Chondrocyte (in vitro differentiated cells): ENCODE results near the gene RASAL2. TPM values are rescaled to one million over a fixed set of nuclear protein-coding genes. Genes with fewer than 3 reads are reported as not detected.

ENCODE experiments used
- DNase-seq: peaks from one replicate; pipeline ENCODE4 v3.0.0; 2021; ENCODE audit warnings: mixed read lengths, low spot score
- H3K27ac Mint-ChIP-seq: one replicate; pipeline ENCODE4 v1.8.0; 2021; ENCODE audit warnings: mild to moderate bottlenecking, moderate library complexity, mixed read lengths; ENCODE audit not compliant: unreplicated experiment
- H3K27me3 Mint-ChIP-seq: 2 replicates; pipeline ENCODE4 v1.8.0; 2021; ENCODE audit warnings: low read depth, mixed read lengths
- H3K36me3 Mint-ChIP-seq: 2 replicates; pipeline ENCODE4 v1.8.0; 2021; ENCODE audit warnings: low read depth, mixed read lengths
- H3K4me1 Mint-ChIP-seq: 2 replicates; pipeline ENCODE4 v1.8.0; 2021; ENCODE audit warnings: low read depth, mild to moderate bottlenecking, mixed read lengths
- H3K4me3 Mint-ChIP-seq: one replicate; pipeline ENCODE4 v1.8.0; 2021; ENCODE audit warnings: mild to moderate bottlenecking, moderate library complexity, mixed read lengths; ENCODE audit not compliant: unreplicated experiment
- H3K9me3 Mint-ChIP-seq: 2 replicates; pipeline ENCODE4 v1.8.0; 2021; ENCODE audit warnings: low read depth, mixed read lengths
- total RNA-seq: library from RNA; stranded (reverse); gene quantifications from 3 replicates; pipeline ENCODE4 v1.2.1, GENCODE V29; 2021
- TF ChIP-seq, protein P1 (sequence below): fragments of 200-600 bp; sonication (generic); IDR thresholded peaks from 2 replicates; pipeline ENCODE4 v1.5.0; 2021; ENCODE audit warnings: antibody characterized with exemption, mild to moderate bottlenecking, moderate library complexity

RASAL2 gene
- total RNA-seq, 1 donor from 2014 or later = 40.1 TPM

GRCh38 chr1:178065250-178065649 lies 28.7 kb upstream of the RASAL2 start:
- peaks cover 21% of the 10 kb centered on the region for H3K4me1 Mint-ChIP-seq
- H3K9me3 Mint-ChIP-seq = no peaks in the 10 kb centered on the region

GRCh38 chr1:178066296-178066907 lies 27.5 kb upstream of the RASAL2 start:
- no peaks in the 10 kb centered on the region for H3K36me3 Mint-ChIP-seq
- TF ChIP-seq, protein P1, sequence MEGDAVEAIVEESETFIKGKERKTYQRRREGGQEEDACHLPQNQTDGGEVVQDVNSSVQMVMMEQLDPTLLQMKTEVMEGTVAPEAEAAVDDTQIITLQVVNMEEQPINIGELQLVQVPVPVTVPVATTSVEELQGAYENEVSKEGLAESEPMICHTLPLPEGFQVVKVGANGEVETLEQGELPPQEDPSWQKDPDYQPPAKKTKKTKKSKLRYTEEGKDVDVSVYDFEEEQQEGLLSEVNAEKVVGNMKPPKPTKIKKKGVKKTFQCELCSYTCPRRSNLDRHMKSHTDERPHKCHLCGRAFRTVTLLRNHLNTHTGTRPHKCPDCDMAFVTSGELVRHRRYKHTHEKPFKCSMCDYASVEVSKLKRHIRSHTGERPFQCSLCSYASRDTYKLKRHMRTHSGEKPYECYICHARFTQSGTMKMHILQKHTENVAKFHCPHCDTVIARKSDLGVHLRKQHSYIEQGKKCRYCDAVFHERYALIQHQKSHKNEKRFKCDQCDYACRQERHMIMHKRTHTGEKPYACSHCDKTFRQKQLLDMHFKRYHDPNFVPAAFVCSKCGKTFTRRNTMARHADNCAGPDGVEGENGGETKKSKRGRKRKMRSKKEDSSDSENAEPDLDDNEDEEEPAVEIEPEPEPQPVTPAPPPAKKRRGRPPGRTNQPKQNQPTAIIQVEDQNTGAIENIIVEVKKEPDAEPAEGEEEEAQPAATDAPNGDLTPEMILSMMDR = no peak
- H3K27me3 Mint-ChIP-seq = no peaks in the 10 kb centered on the region
- H3K4me3 Mint-ChIP-seq = no peak overlapping the region
- H3K4me1 Mint-ChIP-seq = peaks cover 10% of the 10 kb centered on the region
- no peaks in the 10 kb centered on the region for H3K9me3 Mint-ChIP-seq
- H3K27ac Mint-ChIP-seq = no peak overlapping the region
- no peak for DNase-seq

More at GRCh38 chr1:178065250-178065649, 28.7 kb upstream of the RASAL2 start:
- H3K27ac Mint-ChIP-seq = no peak overlapping the region
- DNase-seq = no peak
- no peak overlapping the region for H3K4me3 Mint-ChIP-seq
- no peaks in the 10 kb centered on the region for H3K36me3 Mint-ChIP-seq
- TF ChIP-seq, protein P1 = no peak
- no peaks in the 10 kb centered on the region for H3K27me3 Mint-ChIP-seq

GRCh38 chr1:178066908-178067614 lies 26.8 kb upstream of the RASAL2 start:
- Mint-ChIP-seq H3K9me3 (no peaks in the 10 kb centered on the region), H3K4me1 (peaks cover 3% of the 10 kb centered on the region), H3K27ac (no peak overlapping the region), H3K36me3 (no peaks in the 10 kb centered on the region), H3K4me3 (no peak overlapping the region), H3K27me3 (no peaks in the 10 kb centered on the region)
- DNase-seq = no peak
- TF ChIP-seq, protein P1 = no peak

- Mint-ChIP-seq H3K4me3 (no peak overlapping the region), H3K9me3 (no peaks in the 10 kb centered on the region), H3K27me3 (no peaks in the 10 kb centered on the region), H3K27ac (no peak overlapping the region), H3K36me3 (peaks cover 1% of the 10 kb centered on the region), H3K4me1 (peaks cover 3% of the 10 kb centered on the region)
- TF ChIP-seq, protein P1 = no peak
- no peak for DNase-seq
Measured at GRCh38 chr1:178071811-178072210, 22.1 kb upstream of the RASAL2 start.

GRCh38 chr1:178072326-178072725 lies 21.6 kb upstream of the RASAL2 start:
- TF ChIP-seq, protein P1 = no peak
- Mint-ChIP-seq H3K27ac (no peak overlapping the region), H3K27me3 (no peaks in the 10 kb centered on the region), H3K4me1 (peaks cover 1% of the 10 kb centered on the region), H3K36me3 (peaks cover 1% of the 10 kb centered on the region), H3K4me3 (no peak overlapping the region), H3K9me3 (no peaks in the 10 kb centered on the region)
- no peak for DNase-seq
